Neural crest cell (in vitro differentiated cells): ENCODE measurements around the gene GDPD5. TPM values are rescaled to one million over a fixed set of nuclear protein-coding genes. Genes with fewer than 3 reads are reported as not detected.

Experiments
- DNase-seq: peaks from one replicate; pipeline ENCODE4 v3.0.0; 2021; ENCODE audit warnings: low read depth, mixed read lengths, low spot score
- H3K27ac Mint-ChIP-seq: one replicate; pipeline ENCODE4 v1.8.0; 2021; ENCODE audit warnings: mild to moderate bottlenecking, mixed read lengths; ENCODE audit not compliant: unreplicated experiment
- H3K27me3 Mint-ChIP-seq: 2 replicates; pipeline ENCODE4 v1.8.0; 2021; ENCODE audit warnings: low read depth, mild to moderate bottlenecking, mixed read lengths
- H3K36me3 Mint-ChIP-seq: 2 replicates; pipeline ENCODE4 v1.8.0; 2021; ENCODE audit warnings: low read depth, mild to moderate bottlenecking, mixed read lengths
- H3K4me1 Mint-ChIP-seq: 2 replicates; pipeline ENCODE4 v1.8.0; 2021; ENCODE audit warnings: mixed read lengths
- H3K4me3 Mint-ChIP-seq: one replicate; pipeline ENCODE4 v1.8.0; 2021; ENCODE audit warnings: mild to moderate bottlenecking, mixed read lengths
- H3K9me3 Mint-ChIP-seq: 2 replicates; pipeline ENCODE4 v1.8.0; 2021; ENCODE audit warnings: mixed read lengths
- total RNA-seq: library from RNA; stranded (reverse); gene quantifications from 2 replicates; pipeline ENCODE4 v1.2.1, GENCODE V29; 2021
- TF ChIP-seq, protein P1 (sequence below): fragments of 200-600 bp; sonication (generic); conservative IDR thresholded peaks from 2 replicates; pipeline ENCODE4 v1.5.0; 2021; ENCODE audit warnings: antibody characterized with exemption, mild to moderate bottlenecking

The GDPD5 gene
- total RNA-seq, 1 donor from 2014 or later, result 13.3 TPM

DNA sequence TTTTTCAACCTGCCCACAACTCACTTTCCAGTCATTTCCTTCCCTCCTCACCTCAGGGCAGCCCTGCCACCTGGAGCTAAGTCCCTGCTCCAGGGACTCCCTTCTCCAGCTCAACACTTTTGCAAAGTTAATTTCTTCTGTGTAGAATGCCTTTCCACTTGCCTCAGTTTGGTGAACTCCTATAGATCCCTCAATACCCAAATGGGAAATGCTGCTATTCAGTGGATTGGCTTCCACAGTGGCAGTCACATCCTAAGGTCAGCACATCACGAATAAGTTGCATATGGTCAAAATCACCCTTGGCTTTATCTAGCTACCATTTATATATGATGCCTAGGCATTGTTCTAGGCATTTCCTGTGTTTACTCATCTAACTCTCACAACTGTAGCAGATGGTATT, 23.6 kb downstream of the GDPD5 start:
- Mint-ChIP-seq H3K4me1 (peaks cover 16% of the 10 kb centered on the region), H3K36me3 (no peaks in the 10 kb centered on the region), H3K27me3 (no peaks in the 10 kb centered on the region), H3K27ac (no peak overlapping the region), H3K9me3 (no peaks in the 10 kb centered on the region), H3K4me3 (no peak overlapping the region)
- no peak for DNase-seq
- TF ChIP-seq, protein P1, sequence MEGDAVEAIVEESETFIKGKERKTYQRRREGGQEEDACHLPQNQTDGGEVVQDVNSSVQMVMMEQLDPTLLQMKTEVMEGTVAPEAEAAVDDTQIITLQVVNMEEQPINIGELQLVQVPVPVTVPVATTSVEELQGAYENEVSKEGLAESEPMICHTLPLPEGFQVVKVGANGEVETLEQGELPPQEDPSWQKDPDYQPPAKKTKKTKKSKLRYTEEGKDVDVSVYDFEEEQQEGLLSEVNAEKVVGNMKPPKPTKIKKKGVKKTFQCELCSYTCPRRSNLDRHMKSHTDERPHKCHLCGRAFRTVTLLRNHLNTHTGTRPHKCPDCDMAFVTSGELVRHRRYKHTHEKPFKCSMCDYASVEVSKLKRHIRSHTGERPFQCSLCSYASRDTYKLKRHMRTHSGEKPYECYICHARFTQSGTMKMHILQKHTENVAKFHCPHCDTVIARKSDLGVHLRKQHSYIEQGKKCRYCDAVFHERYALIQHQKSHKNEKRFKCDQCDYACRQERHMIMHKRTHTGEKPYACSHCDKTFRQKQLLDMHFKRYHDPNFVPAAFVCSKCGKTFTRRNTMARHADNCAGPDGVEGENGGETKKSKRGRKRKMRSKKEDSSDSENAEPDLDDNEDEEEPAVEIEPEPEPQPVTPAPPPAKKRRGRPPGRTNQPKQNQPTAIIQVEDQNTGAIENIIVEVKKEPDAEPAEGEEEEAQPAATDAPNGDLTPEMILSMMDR, result no peak

DNA sequence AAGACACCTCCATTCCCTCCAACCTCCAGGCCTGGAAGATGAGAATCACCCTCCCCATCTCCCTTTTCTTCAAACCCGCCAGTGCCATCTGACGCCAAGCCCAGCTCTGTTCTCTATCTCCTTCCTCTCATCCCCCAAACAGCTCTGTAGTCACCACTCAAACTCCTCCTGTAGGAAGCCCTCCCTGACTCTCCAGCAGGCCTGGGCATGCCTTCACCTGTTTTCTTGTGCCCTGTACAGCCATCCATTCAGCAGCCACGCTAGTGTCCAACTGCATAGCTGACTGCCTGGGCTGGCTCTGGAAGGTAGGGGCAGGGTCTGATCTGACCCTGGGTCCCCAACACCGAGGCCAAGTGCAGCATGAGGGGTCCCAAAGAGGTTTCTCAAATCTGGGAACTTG, 25.0 kb downstream of the GDPD5 start:
- Mint-ChIP-seq H3K27me3 (no peaks in the 10 kb centered on the region), H3K4me3 (no peak overlapping the region), H3K27ac (peak overlapping the region; percentile 75), H3K9me3 (no peaks in the 10 kb centered on the region), H3K4me1 (peaks cover 8% of the 10 kb centered on the region), H3K36me3 (no peaks in the 10 kb centered on the region)
- DNase-seq, result no peak
- TF ChIP-seq, protein P1, result no peak

DNA sequence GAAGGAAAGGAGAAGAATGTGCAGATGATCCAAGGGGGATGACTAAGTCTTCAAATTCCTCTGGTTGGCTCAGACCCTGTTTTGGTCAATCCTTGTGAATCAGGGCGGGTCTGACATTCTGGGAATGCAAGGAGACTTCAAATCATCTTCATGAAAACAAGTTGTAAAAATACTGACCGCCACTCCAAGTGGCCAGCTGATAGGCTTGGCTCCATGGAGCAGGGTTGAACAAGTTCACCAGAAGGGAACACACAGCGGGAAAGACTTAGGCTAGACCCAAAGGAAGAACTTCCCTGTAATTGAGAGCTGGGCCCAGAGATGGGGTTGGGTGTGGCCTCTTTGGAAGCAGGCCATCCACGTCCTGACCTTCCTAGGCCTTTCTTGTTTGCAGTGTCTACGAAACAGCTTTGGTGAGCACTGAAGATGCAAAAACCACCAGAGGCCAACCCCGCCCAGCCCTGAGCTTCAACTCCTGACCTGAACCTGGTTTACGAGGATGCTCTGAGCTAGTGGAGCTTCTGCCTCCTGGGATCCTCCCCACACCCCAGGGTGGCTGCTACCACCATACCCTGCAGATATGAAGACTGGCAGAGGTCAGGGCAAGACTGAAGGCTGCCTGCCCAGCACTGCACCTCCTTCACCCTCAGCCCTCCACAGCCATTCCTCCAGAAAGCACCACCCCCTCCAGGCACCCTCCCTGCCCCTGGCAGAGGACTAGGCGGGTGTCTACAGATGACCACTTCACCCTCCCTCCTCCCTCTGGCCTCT, 26.1 kb downstream of the GDPD5 start:
- H3K4me1 Mint-ChIP-seq, result peaks cover 5% of the 10 kb centered on the region
- H3K27me3 Mint-ChIP-seq, result no peaks in the 10 kb centered on the region
- no peaks in the 10 kb centered on the region for H3K9me3 Mint-ChIP-seq
- no peaks in the 10 kb centered on the region for H3K36me3 Mint-ChIP-seq
- no peak overlapping the region for H3K27ac Mint-ChIP-seq
- H3K4me3 Mint-ChIP-seq, result no peak overlapping the region
- no peak for DNase-seq
- TF ChIP-seq, protein P1, result no peak

DNA sequence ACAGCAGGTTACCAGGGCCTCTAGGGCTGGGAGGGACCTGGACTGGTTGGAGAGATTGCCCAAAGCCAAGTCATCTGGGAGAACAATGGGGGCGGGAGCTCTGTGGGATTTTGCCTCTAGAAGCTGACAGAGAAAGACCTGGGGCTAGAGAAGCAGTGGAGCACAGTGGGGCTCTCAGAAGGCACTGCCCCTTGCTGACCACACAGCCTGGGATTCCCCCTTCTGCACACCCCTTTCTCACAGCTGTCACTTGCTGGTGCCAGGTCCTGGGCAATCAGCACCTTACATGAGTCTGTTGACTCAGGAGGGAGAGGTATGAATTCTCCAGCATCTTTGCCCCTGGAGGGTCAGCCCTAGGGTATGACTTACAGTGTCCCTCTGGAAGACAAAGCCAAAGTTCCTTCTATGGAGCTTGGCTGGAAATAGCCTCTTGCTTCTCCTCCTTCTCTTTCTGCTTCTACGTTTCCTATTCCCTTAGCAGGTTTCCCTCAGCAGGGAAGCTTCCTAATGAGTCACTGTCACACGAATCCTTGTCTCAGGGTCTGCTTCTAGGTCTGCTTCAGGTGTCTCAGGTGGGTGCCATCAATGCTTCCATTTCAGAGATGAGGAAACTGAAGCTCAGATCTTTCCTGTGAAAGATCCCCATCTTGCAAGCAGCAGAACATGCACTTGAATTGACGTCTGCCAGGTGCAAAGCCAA, 27.0 kb downstream of the GDPD5 start:
- Mint-ChIP-seq H3K36me3 (no peaks in the 10 kb centered on the region), H3K27me3 (no peaks in the 10 kb centered on the region), H3K4me1 (peaks cover 6% of the 10 kb centered on the region), H3K9me3 (no peaks in the 10 kb centered on the region), H3K4me3 (no peak overlapping the region), H3K27ac (no peak overlapping the region)
- DNase-seq, result no peak
- TF ChIP-seq, protein P1, result no peak

DNA sequence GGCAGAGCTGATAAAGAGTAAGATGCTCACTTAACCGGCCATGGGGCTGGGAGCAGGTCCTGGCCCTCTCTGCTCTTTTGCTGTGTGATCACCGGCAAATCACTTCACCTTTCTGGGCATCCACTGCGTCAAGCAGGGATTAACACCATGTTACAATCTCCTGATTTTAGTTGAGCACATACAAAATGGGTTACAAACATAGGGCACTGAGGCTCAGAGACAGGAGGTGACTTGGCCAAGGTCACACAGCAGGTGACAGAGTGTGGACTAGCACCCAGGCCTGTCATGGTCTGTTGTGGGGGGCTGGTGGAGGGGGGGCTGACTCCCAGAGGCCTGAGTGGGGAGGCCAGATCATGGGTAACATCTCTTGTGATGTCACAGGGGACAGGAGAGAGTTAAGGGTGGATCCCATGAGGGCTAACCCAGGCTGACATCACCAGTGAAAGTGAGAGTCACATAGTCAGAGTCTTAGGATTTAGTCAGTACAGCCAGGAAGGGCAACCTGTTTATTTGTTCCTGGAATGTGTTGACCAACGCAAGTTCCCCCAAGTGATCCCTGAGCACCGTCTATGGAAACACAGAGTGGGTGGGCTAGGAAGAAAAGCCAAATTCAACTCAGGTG, 27.8 kb downstream of the GDPD5 start:
- DNase-seq, result no peak
- Mint-ChIP-seq H3K4me3 (no peak overlapping the region), H3K36me3 (no peaks in the 10 kb centered on the region), H3K4me1 (peaks cover 14% of the 10 kb centered on the region), H3K27me3 (no peaks in the 10 kb centered on the region), H3K9me3 (no peaks in the 10 kb centered on the region), H3K27ac (no peak overlapping the region)
- TF ChIP-seq, protein P1, result no peak
